Vagina (tissue), 2 donors: ENCODE data around the gene KLHL10. TPM values are rescaled to one million over a fixed set of nuclear protein-coding genes. Genes with fewer than 3 reads are reported as not detected.
"Not testable (repeated sequence)": the region's sequence is repeated elsewhere in the genome, so short reads cannot be mapped to it uniquely, and the experiment has no call there.

Experiments used
- DNase-seq, 2 donors: peaks; one replicate each; pipeline ENCODE4 v3.0.0-alpha.2; 2017; ENCODE audit errors: extremely low spot score in 2 of 2
- H3K27ac ChIP-seq: fragments of 200-600 bp; sonication (generic); one replicate; pipeline ENCODE4 v1.5.1; 2019
- H3K27me3 ChIP-seq: fragments of 200-600 bp; sonication (generic); one replicate; pipeline ENCODE4 v1.5.1; 2019
- H3K36me3 ChIP-seq, 2 donors: fragments of 200-600 bp; sonication (generic); one replicate each; pipeline ENCODE4 v1.5.1; 2017 to 2019
- H3K4me1 ChIP-seq: fragments of 200-600 bp; sonication (generic); one replicate; pipeline ENCODE4 v1.5.1; 2019
- H3K4me3 ChIP-seq, 2 donors: fragments of 200-600 bp; sonication (generic); 1 replicate in 1 of 2; 2 replicates in 1 of 2; pipeline ENCODE4 v1.5.1; 2016 to 2019
- H3K9me3 ChIP-seq: fragments of 200-600 bp; sonication (generic); one replicate; pipeline ENCODE4 v1.5.1; 2019
- CTCF ChIP-seq, 3 experiments: fragments of 450-650 bp in 2 of 3; fragments of 200-600 bp in 1 of 3; sonication (generic) in 1 of 3; IDR thresholded peaks; one replicate each; pipeline ENCODE4 v1.5.1; 2017 to 2019; ENCODE audit warnings: antibody characterized with exemption in 3 of 3, mild to moderate bottlenecking in 2 of 3, moderate library complexity in 2 of 3
- POLR2A ChIP-seq, 2 donors: fragments of 450-650 bp; IDR thresholded peaks; one replicate each; pipeline ENCODE4 v1.6.1; 2017; ENCODE audit warnings: antibody characterized with exemption in 2 of 2, mild to moderate bottlenecking in 2 of 2, moderate library complexity in 2 of 2
- POLR2AphosphoS5 ChIP-seq, 2 donors: sonication (generic); formaldehyde crosslinking; IDR thresholded peaks; one replicate each; pipeline ENCODE4 v1.9.0; 2017; ENCODE audit warnings: antibody characterized with exemption in 2 of 2, mild to moderate bottlenecking in 2 of 2, low read depth in 1 of 2; ENCODE audit not compliant: insufficient read depth in 1 of 2
- intact Hi-C: fragments of 100-400 bp; cut with DNase I; formaldehyde crosslinking; loops from one replicate; pipeline ENCODE4 v1.15.1; 2023
- total RNA-seq: library from RNA; depleted of rRNA; stranded (reverse); fragments of >200 nt; gene quantifications from one replicate; pipeline ENCODE4 v1.2.3, GENCODE V29; 2016

The KLHL10 gene
- total RNA-seq, 1 donor from 2014 or later = not detected

- intact Hi-C loops = no loop called here
Observed at GRCh38 chr17:41873559-41874292, 36.1 kb downstream of the KLHL10 start.

DNA sequence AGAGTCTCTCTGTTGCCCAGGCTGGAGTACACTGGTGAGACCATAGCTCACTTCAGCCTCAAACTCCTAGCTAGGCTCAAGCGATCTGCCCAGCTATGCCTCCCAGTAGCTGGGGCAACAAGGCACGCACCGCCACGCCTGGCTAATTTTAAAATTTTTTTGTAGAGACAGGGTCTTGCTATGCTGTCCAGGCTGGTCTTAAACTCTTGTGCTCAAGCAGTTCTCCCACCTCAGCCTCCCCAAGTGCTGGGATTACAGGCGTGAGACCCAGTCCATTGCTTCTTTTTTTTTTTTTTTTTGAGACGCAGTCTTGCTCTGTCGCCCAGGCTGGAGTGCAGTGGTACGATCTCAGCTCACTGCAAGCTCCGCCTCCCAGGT is 36.7 kb downstream of the KLHL10 start:
- H3K27ac ChIP-seq, DNase-seq, H3K27me3 ChIP-seq, H3K4me3 ChIP-seq, H3K9me3 ChIP-seq, H3K4me1 ChIP-seq, intact Hi-C loops: not testable (repeated sequence)
- peaks cover 0 to 62% of the 10 kb centered on the region in 2 donors for H3K36me3 ChIP-seq

More at GRCh38 chr17:41873559-41874292, 36.1 kb downstream of the KLHL10 start:
- DNase-seq = no peak
- Histone ChIP-seq H3K9me3 (no peaks in the 10 kb centered on the region), H3K27ac (no peak overlapping the region), H3K27me3 (no peaks in the 10 kb centered on the region), H3K4me3 (no peak overlapping the region), H3K36me3 (peaks cover 0 to 64% of the 10 kb centered on the region in 2 donors), H3K4me1 (no peaks in the 10 kb centered on the region)
- no peak for TF ChIP-seq POLR2AphosphoS5 (IDR thresholded peaks at IDR 0.05; ENCODE audit: insufficient read depth in 1 of 2, low read depth in 1 of 2)
- no peak for TF ChIP-seq CTCF (IDR thresholded peaks at IDR 0.05)
- no peak for TF ChIP-seq POLR2A (IDR thresholded peaks at IDR 0.05)

- intact Hi-C loops = no loop called here
- no peak for DNase-seq
- Histone ChIP-seq H3K27ac (no peak overlapping the region), H3K36me3 (peaks cover 0 to 53% of the 10 kb centered on the region in 2 donors), H3K4me3 (no peak overlapping the region), H3K27me3 (no peaks in the 10 kb centered on the region), H3K4me1 (no peaks in the 10 kb centered on the region), H3K9me3 (no peaks in the 10 kb centered on the region)
- TF ChIP-seq CTCF (IDR thresholded peaks at IDR 0.05) (no peak), POLR2AphosphoS5 (IDR thresholded peaks at IDR 0.05; ENCODE audit: insufficient read depth in 1 of 2, low read depth in 1 of 2) (no peak)
Observed at GRCh38 chr17:41880130-41880529, 42.5 kb downstream of the KLHL10 start.

GRCh38 chr17:41882756-41883155 is 45.1 kb downstream of the KLHL10 start:
- DNase-seq = no peak
- no peaks in the 10 kb centered on the region for H3K9me3 ChIP-seq
- H3K4me1 ChIP-seq = no peaks in the 10 kb centered on the region
- intact Hi-C loops = no loop called here
- H3K27ac ChIP-seq = no peak overlapping the region
- H3K27me3 ChIP-seq = no peaks in the 10 kb centered on the region
- H3K4me3 ChIP-seq = no peak overlapping the region
- TF ChIP-seq POLR2A (IDR thresholded peaks at IDR 0.05) = no peak
- TF ChIP-seq CTCF (IDR thresholded peaks at IDR 0.05) = no peak
- no peak for TF ChIP-seq POLR2AphosphoS5 (IDR thresholded peaks at IDR 0.05; ENCODE audit: insufficient read depth in 1 of 2, low read depth in 1 of 2)
- peaks cover 3 to 69% of the 10 kb centered on the region in 2 donors for H3K36me3 ChIP-seq

GRCh38 chr17:41885733-41886132 is 48.1 kb downstream of the KLHL10 start:
- intact Hi-C loops = no loop called here
- TF ChIP-seq POLR2AphosphoS5 (IDR thresholded peaks at IDR 0.05; ENCODE audit: insufficient read depth in 1 of 2, low read depth in 1 of 2) (no peak), POLR2A (IDR thresholded peaks at IDR 0.05) (no peak), CTCF (IDR thresholded peaks at IDR 0.05) (no peak)
- peaks cover 3 to 81% of the 10 kb centered on the region in 2 donors for H3K36me3 ChIP-seq
- no peak overlapping the region for H3K4me3 ChIP-seq
- no peaks in the 10 kb centered on the region for H3K9me3 ChIP-seq
- no peak overlapping the region for H3K27ac ChIP-seq
- no peak for DNase-seq
- H3K27me3 ChIP-seq = no peaks in the 10 kb centered on the region
- no peaks in the 10 kb centered on the region for H3K4me1 ChIP-seq
